ENCODE measurements around the gene LCP2.

- TF ChIP-seq CTCF (conservative IDR thresholded peaks at IDR 0.05; ENCODE audit: low read depth, low read length) = no peak
- TF ChIP-seq RFX5 (IDR thresholded peaks at IDR 0.05; ENCODE audit: low read depth, low read length) = no peak
- TF ChIP-seq POLR2A (IDR thresholded peaks at IDR 0.05; ENCODE audit: low read depth, low read length) = no peak
Measured at GRCh38 chr5:170294057-170294456, 3.5 kb downstream of the LCP2 start.
